Tibial artery (tissue), 4 donors: ENCODE data around the gene NCK1.

Source experiments
- DNase-seq, 2 donors: peaks; one replicate each; pipeline ENCODE4 v3.0.0-alpha.2; 2019
- H3K27ac ChIP-seq, 2 donors: fragments of 200-600 bp; sonication (generic) in 1 of 2; 1 replicate in 1 of 2; 2 replicates in 1 of 2; pipeline ENCODE4 v1.5.1; 2018 to 2019; ENCODE audit warnings: mild to moderate bottlenecking in 1 of 2
- H3K27me3 ChIP-seq, 2 donors: fragments of 200-600 bp; sonication (generic) in 1 of 2; one replicate each; pipeline versions ENCODE4 v1.5.1 to v1.6.0; 2016 to 2019
- H3K36me3 ChIP-seq, 3 donors: fragments of 200-600 bp; sonication (generic) in 2 of 3; one replicate each; pipeline ENCODE4 v1.5.1; 2016 to 2019; ENCODE audit warnings: mild to moderate bottlenecking in 2 of 3
- H3K4me1 ChIP-seq, 4 donors: fragments of 200-600 bp; sonication (generic) in 2 of 4; 1 replicate in 3 of 4; 2 replicates in 1 of 4; pipeline ENCODE4 v1.5.1; 2016 to 2019
- H3K4me3 ChIP-seq, 2 donors: fragments of 200-600 bp; sonication (generic) in 1 of 2; 1 replicate in 1 of 2; 2 replicates in 1 of 2; pipeline ENCODE4 v1.5.1; 2018 to 2019; ENCODE audit warnings: mild to moderate bottlenecking in 2 of 2
- H3K9me3 ChIP-seq, 3 donors: fragments of 200-600 bp; sonication (generic) in 1 of 3; one replicate each; pipeline ENCODE4 v1.5.1; 2016 to 2019
- intact Hi-C: fragments of 100-400 bp; cut with DNase I; formaldehyde crosslinking; loops from one replicate; pipeline ENCODE4 v1.15.0; 2023; ENCODE audit warnings: low total_unique reads
- TF ChIP-seq, protein P1 (sequence below), 2 experiments: fragments of 200-600 bp in 1 of 2; fragments of 450-650 bp in 1 of 2; IDR thresholded peaks; one replicate each; pipeline ENCODE4 v1.5.1; 2017 to 2019; ENCODE audit warnings: antibody characterized with exemption in 2 of 2, mild to moderate bottlenecking in 1 of 2, moderate library complexity in 1 of 2

The NCK1 gene

DNA sequence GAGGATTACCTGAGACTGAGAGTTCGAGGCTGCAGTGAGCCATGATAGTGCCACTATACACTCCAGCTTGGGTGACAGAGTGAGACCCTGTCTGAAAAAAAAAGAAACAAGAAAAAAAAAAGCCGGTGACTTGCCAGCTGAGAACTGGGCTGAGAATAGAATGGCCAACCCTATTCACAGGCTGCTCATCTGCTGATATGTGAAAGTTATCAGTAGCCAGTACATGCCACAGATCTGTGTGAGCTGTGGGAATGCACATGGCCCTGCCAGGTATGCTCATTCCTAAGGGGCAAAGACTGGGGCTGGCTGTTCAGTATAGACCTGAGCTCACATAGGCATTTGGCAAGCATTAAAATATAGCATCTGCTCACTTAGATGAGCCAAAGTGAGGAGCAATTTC, 126.6 kb downstream of the NCK1 start:
- Histone ChIP-seq H3K27me3 (no peaks in the 10 kb centered on the region), H3K4me3 (no peak overlapping the region), H3K27ac (no peak overlapping the region), H3K36me3 (no peaks in the 10 kb centered on the region), H3K4me1 (no peaks in the 10 kb centered on the region), H3K9me3 (no peaks in the 10 kb centered on the region)
- TF ChIP-seq, protein P1, sequence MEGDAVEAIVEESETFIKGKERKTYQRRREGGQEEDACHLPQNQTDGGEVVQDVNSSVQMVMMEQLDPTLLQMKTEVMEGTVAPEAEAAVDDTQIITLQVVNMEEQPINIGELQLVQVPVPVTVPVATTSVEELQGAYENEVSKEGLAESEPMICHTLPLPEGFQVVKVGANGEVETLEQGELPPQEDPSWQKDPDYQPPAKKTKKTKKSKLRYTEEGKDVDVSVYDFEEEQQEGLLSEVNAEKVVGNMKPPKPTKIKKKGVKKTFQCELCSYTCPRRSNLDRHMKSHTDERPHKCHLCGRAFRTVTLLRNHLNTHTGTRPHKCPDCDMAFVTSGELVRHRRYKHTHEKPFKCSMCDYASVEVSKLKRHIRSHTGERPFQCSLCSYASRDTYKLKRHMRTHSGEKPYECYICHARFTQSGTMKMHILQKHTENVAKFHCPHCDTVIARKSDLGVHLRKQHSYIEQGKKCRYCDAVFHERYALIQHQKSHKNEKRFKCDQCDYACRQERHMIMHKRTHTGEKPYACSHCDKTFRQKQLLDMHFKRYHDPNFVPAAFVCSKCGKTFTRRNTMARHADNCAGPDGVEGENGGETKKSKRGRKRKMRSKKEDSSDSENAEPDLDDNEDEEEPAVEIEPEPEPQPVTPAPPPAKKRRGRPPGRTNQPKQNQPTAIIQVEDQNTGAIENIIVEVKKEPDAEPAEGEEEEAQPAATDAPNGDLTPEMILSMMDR (IDR thresholded peaks at IDR 0.05), result no peak
- DNase-seq, result no peak
- intact Hi-C loops, result no loop called here

DNA sequence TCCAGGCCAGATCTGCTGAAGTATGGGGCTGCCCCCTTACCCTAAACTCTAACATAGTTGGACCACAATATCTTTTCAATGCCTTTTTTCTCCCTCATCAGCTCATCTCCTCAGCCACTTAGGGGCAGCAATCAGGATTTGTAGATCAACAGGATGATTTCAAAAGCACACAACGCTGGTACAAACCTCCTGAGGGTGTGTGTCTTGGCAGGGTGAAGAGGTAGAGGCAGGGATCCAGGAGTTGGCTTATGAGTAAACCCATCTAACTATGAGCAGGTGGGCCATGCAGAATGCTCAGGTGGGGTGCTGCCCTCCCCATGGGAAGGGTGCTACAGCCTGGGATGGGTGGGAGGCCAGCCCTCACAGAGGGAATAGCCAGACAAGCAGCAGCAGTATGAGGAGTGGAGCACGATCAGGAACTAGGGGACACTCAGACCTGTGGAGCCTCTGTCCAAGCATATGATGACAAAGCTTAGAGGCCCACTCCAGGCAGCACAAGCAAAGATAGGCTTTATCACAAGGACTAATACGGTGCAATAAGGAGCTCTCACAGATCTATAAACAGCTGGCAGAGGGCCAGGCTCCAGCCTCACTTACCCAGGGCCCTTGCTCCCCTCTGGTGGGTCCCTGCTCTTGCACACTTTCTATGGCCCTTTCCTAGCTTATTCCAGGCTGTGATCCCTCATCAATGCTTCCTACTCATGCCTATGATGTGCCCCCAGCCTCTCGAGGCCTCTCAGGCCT, 127.9 kb downstream of the NCK1 start:
- Histone ChIP-seq H3K36me3 (no peaks in the 10 kb centered on the region), H3K4me1 (peaks cover 0 to 9% (median 6%) of the 10 kb centered on the region in 4 donors), H3K4me3 (no peak overlapping the region), H3K27me3 (no peaks in the 10 kb centered on the region), H3K9me3 (no peaks in the 10 kb centered on the region), H3K27ac (no peak overlapping the region)
- intact Hi-C loops, result no loop called here
- TF ChIP-seq, protein P1 (IDR thresholded peaks at IDR 0.05), result no peak
- no peak for DNase-seq

DNA sequence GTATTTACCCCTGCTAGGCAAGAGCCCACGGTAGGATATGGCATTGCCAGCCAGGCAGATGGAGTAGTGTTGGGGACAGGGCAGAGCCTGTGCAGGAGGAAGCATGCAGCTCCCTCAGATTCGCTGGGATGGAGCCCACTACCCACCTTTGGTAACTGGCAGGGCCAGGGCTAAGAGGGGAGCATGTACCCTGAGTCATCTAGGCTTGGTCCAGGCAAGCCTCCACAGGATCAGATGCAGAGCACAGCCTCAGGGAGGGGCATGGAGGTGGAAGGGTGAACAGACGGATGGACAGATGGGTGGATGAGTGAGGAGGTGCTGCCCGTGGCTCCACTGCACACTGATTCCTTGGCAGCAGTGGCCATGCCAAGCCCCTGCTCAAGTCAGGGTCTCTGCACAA, 128.8 kb downstream of the NCK1 start:
- TF ChIP-seq, protein P1 (IDR thresholded peaks at IDR 0.05), result no peak
- Histone ChIP-seq H3K4me1 (peaks cover 0 to 18% (median 15%) of the 10 kb centered on the region in 4 donors), H3K4me3 (no peak overlapping the region), H3K27me3 (no peaks in the 10 kb centered on the region), H3K9me3 (no peaks in the 10 kb centered on the region), H3K36me3 (no peaks in the 10 kb centered on the region), H3K27ac (no peak overlapping the region)
- intact Hi-C loops, result no loop called here
- no peak for DNase-seq

DNA sequence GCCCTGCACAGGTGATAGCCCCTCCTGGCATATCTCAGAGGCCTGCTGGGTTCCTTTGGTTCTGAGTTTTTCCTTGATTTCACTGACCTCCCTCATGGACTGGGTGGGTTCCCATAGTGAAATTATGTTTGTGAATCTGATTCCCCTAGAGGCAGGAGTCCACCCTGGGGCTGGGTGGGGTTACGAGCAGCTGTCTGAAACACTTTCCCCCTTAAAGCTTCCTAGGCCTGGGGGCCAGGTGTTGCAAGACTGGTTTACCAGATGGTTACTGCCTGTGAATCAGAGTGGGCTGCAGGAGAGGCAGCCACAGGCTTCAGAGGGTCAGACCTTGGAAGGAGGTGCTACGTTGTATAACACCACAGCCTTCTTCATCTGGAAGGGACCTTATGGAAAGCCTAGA, 130.1 kb downstream of the NCK1 start:
- Histone ChIP-seq H3K4me1 (peaks cover 0 to 21% (median 18%) of the 10 kb centered on the region in 4 donors), H3K27me3 (no peaks in the 10 kb centered on the region), H3K9me3 (no peaks in the 10 kb centered on the region), H3K27ac (no peak overlapping the region), H3K4me3 (no peak overlapping the region), H3K36me3 (no peaks in the 10 kb centered on the region)
- intact Hi-C loops, result no loop called here
- TF ChIP-seq, protein P1 (IDR thresholded peaks at IDR 0.05), result no peak
- DNase-seq, result no peak

DNA sequence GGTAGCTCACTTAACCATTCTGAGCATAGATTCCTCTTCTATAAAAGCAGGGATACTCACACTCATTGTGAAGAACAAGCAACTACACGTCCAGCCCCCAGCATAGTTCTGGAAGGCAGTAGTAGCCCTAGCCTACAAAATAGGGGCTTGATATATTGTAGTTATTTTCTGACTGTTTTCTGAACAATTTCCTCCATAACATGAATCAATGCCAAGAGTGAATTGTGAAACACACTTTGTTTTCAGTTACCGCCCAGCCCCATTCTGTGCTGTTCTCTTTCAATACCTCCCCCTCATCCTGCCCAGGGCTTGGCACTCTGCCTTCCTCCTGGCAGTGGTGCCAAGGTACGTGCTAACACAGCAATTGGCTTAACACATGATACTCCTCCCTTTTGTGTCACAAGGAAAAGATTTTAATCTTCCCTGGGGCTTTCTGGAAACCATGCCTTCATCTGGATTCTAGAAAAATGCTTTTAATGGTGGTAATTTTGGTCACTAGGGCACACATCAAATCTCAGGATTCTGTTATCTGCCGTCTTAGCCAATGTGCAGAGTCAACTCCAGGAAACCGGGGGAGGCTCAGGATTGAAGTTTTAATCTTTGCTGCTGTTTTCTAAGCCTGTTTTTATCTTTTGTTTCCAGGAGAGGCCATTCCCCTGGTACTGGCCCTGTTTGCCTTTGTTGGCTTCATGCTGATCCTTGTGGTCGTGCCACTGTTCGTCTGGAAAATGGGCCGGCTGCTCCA, 132.9 kb downstream of the NCK1 start:
- Histone ChIP-seq H3K4me3 (no peak overlapping the region), H3K27ac (peak overlapping the region; percentile 80 to 89), H3K27me3 (no peaks in the 10 kb centered on the region), H3K9me3 (no peaks in the 10 kb centered on the region), H3K4me1 (peaks cover 0 to 21% (median 18%) of the 10 kb centered on the region in 4 donors), H3K36me3 (no peaks in the 10 kb centered on the region)
- peak; percentile 94 to 96 for DNase-seq
- TF ChIP-seq, protein P1 (IDR thresholded peaks at IDR 0.05), result no peak
- intact Hi-C loops, result no loop called here
